ENCODE data around the gene MED25.

The MED25 gene

DNA sequence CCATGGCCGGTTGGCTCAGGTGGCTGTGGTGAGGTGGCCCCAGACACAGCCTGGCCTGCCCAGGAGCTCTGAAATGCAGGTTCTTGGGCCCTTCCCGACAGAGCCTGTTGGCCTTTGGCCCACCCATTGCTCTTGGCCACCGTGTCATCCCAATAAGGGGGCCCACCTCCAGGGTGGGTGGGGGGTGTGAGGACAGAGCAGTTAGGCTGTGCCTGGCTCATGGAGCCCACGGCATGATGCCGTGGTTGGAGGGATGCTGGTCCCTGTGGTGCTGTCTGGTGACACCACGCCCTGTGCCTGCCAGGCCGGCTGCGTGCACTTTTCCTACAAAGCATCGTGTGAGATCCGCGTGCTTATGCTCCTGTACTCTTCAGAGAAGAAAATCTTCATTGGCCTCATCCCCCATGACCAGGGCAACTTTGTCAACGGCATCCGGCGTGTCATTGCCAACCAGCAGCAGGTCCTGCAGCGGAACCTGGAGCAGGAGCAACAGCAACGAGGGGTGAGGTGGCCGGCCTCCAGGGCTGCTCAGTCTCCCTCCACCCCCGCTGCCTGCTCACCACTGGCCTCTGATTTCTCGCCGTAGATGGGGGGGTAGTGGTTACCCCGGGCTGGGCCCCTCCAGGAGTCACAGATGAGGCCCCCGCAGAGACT, 41.7 kb downstream of the MED25 start:
- DNase-seq = no peak

DNA sequence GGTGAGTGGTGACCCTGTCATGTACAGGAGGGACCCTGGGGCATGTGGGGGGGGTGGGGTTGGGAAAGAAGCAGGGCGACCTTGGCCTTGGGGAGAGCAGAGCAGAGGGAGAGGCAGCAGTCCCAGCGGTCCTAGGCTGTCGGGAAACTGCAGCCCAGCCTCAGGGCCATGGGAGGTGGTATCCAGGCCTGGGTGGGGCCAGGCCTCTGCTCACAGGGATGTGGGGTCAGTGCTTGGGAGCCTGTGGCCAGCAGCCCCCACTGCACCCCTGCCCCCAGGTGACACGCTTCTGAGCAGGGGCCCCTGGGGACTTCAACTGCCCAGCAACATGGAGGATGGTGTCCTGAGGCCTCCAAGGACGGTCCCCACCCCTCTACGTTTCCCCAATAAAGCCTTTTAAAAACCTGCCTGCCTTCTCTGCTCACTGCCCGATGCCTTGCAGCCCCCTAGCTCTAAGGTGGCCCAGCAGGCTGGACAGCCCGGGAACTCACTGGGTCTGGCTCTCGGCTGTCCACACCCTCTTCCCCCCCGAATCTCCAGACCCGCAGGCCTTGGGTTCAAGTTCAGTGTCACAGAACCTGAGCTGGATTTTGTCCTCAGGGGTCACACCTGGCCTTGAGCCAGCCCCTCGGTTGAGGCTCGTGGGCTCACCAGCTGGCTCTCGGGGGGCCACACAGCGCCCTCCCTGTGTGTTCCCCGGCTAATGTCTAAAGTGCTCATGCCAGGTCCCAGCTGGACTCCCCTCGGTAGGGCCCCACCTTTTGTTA, 42.4 kb downstream of the MED25 start:
- DNase-seq = no peak

DNA sequence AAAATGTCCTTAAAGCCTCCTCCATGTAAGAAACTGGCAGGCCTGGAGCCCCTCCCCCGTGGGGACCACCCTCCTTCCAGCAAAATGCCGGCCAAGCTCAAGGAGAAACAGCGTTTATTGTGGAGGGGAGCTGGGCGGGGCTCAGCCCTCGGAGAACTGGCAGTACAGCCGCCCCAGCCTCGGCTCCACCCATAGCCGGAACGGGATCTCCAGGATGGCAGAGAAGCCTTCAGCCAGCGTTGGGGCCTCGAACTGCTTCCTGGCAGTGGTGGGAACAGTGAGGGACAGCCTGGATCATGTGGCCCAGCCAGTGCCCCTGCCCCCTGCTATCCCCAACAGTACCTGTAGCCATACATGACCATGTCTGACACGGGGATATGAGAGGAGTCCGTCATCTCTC, 43.0 kb downstream of the MED25 start:
- no peak for DNase-seq

DNA sequence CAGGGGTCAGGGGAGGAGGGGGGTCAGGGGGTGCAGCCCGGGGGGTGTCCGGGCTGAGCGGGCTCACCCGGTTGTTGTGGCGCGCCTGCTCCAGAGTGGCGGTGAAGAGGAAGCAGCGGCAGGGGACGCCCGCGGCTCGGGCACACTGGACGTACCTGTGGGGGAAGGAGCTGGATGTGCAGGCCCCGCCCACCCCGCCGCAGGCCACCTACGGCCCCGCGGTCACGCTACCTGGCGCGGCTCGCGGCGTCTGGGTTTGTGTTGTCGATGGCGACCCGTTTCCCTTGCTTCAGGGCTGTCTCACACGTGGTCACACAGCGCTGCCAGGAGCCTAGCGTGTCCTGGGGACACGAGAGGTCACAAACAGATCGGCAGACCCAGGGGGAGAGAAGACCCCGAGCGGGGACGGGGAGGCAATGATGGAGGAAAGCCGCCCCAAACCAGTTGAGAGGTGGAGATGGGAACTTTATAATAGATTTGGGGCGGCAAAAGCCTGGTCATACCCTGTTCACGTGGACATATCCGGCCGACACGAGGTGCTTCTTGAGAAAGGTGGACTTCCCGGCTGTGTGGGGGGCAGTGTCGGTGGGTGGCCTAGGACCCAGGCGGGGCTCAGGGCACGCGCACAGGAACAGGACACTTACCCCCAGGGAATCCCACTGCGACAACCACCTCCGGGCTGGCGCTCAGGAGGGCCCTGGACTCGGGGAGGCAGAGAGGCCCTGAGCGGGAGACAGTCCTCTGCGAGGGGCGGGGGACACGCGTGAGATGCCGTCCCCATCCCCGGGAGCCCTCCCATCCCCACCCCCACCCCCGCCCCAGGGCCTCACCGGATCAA, 43.7 kb downstream of the MED25 start:
- DNase-seq = no peak

DNA sequence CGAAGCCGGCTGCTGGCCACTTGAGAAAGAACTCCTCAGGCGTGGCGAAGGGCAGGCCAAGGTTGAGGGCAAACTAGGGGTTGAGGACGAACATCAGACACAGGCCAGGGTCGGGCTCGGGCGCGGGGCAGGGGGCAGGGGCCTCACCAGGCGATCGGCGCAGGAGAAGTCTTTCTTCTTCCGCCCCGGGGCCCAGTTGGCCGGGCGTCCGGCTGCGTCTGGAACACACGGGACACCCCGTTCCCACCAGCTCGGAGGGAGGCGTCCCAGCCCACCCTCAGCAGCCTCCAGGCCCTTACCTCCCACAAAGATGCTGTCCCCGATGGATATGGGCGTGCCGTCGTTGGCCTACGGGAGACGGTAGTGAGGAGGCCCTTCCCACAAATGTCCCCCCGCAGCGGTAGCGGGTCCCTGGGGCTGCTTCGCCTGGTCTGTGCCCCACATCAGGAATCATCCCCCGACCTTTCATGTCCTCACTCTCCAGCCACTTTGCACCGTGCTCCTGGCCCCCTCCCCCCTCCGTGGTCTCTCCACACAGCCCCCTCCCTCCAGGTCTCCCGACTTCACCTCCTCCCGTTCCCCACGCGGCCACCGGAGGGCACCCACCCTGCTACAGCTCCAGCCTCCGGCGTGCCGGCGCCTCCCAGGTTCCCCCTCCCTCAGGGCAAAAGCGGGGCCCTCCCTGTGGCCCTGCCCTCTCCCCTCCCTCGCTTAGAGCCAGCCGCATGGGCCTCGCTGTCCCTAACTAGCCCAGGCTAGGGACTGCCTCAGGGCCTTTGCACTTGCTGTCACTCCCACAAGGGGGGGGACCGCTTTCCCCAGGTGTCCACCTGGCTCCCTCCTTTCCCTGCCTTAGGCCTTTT, 44.5 kb downstream of the MED25 start:
- no peak for DNase-seq

DNA sequence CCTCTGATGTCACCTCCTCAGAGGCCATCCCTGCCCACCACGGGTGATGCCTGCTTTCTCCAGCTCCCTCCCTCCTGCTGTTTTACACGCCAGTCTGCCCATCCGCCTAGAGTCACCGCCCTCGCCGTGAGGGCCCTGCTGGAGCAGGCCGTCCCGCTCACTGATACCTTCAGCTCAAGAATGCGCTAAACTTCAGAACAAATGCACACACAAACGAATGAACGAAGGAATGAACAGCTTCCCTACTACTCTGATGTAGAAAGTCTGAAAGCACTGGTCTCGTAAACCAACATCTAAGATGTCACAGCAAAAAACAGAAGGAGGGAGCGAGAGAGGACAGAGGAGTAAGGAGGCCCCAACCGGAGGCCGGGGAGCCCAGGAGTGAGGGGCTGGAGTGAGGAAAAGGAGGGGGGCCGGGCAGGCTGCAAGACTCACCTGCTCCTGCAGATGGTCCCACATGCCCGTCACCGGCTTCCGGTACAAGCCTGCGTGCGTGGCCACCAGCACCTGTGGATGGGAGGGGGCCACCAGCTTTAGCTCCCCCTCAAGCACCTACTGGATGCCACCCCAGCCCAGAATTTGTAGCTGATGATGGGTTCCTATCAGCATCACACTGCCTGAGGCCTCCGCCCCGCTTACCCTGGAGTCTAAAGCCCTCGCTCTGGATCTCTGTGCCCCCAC, 45.3 kb downstream of the MED25 start:
- no peak for DNase-seq

DNA sequence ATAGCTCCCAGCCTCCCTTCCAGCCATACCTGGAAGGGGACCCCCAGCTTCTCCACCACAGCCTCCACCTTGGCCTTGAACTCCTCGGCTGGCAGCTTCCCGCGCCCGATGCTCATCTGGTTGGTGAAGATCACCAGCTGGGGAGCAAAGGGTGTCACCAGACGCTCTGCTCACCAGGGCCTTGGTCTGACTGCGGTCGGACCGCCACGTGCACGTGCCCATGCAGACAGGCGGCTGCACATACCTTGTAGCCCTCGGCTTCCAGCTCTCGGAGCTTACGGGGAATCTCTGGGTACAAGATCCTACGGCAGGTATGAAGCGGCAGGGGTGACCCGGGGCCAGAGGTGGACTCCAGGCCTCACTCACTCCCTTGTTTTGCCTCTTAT, 45.8 kb downstream of the MED25 start:
- DNase-seq = no peak

DNA sequence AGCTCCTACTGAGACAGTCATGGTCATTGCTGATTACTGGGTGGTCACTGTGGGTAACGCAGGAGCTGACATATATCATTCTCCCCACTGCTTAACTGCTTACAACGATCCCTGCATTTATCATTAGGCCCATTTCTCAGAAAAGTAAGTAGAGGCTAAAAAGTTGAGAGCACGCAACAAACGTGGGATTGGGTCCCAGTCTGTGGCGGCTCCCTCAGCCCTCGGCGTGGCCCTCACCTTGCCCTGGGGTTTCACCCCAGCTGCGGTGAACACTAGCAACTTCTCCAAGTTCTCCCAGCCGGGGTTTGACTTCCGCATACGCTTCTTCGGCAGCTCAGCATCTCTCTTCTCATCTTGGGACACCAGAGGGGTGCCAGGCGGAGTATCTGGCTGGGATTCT, 46.8 kb downstream of the MED25 start:
- DNase-seq = no peak

DNA sequence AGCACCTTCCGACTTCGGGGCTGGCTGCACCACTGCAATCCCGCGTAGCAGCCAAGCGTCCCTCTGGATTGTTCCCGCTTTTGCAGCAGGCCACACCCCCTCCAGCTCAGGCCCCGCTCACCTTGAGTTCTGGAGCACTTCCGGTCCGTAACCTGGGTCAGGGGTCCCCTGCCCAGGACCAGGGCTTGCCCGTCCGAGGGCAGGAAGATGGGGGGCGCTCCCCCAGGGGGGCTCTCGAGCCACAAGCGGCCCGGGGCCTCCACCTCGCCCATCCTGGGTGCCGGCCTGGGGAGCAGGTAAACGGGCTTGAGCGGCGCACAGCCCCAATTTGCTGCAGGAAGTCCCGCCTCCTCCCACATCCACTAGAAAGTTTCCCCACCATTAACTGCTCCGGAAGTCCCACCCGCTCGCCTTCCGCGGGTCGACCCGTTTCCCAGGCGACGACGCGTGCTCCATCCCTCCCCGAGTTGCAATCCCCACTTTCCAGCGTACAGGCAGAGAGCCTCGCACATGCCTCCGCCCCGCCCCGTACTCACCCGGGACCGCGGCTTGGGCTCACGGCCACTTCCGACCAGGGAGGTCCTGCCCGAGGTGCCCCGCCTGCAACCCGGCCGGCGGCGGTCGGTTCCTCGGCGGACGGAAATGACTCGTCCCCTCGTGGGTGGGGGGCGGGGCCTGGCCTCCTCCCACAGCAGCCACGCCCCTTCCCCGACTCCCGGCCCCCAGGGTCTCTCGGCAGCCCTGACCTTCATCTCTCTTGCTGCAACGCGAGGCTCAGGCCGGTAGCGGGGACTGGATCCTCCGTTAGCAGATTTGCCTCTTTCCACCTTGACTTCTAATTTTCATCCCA, 49.1 kb downstream of the MED25 start, which contains the start of gene PNKP:
Gene PNKP, minus strand, starts transcription at position 644 of the 850 bp plus-strand sequence. Its CDS starts 372 bp downstream, at position 272.
- DNase-seq = peak; percentile 86

DNA sequence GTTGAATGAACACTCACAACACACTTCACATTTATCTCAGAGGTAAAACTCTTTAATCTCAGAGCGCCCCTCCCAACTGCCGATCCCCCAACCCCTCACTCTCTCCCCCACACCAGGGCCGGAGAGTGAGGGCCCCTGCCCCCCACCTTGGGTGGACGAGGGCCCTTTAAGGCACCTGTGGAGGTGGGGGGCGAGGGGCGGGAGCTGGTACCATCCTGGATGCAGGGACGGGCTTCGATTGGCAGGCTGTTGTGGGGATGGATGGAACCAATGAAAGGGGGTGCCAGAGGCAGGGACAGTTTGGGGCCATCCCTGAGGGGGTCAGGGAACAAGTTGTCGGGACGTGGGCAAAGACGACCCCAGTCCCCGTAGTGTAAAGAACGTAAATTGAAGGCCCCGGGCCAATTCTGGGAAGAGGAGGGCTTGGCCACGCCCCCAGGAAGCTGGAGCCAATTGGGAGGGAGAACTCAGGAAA, 51.0 kb downstream of the MED25 start:
- no peak for DNase-seq

DNA sequence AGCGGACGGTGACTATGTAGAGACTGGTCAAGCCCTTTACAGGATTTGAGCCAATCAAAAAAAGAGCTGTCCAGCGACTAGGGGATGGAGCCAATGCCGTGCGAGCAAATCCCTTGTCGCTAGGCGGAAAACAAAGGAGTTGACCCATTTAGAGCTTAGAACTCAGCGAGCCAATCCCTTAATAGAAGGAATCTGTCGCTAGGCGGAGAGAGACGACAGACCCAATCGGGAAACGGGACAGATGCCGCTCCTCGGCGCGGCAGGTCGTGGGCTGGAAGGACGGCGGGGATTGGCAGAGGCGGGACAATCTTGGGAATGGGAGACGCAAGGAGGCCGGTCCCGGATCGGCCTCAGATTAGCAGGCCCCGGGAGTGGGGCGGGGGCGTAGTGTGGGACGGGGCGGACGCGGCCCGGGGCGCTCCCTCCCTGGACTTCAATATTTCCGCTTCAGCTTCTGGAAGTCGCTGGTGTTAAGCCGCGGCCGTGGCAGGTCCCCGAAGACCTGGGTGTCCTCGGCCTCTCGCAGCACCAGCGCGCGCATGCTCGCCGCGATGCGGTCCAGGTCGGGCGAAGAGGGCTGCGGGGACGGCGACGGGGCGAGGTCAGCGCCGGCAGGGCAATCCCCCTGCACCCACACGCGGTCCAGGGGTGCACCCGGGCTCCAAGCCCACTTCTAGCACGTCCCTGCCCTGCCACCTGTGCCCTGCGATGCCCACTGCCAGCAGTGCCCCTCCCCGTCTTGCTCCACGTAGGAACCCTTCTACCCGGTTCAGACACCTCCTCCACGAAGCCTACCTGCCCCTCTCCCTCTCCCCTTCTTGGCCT, 51.6 kb downstream of the MED25 start:
- peak; percentile 97 for DNase-seq

DNA sequence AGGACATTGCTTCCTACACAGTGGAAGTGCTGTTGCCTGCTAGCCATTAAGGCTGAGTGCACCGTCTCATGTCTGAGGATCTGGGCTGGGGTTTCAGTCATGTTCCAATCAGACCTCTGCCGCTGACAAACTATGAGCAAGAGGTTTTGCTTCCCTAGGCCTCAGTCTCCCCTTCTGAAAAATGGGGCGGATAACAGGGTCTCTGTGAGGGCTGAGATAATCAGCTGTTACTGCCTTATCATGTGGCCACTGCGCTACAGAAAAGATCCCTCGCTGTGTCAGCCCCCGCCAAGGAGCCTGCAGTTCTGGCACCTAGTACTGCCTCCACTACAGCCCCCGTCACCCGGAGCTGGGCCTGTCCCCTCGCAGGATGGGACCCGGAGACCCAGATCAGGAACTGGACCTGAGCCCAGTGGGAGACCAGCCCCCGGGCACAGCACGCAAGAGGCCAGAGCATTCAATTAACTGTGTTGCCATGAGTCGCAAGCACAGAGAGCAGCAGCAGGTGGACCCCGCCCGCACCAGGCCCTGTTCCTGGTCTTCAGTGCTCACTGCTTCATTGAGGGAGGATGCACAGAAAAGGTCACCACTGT, 52.3 kb downstream of the MED25 start:
- DNase-seq = no peak

DNA sequence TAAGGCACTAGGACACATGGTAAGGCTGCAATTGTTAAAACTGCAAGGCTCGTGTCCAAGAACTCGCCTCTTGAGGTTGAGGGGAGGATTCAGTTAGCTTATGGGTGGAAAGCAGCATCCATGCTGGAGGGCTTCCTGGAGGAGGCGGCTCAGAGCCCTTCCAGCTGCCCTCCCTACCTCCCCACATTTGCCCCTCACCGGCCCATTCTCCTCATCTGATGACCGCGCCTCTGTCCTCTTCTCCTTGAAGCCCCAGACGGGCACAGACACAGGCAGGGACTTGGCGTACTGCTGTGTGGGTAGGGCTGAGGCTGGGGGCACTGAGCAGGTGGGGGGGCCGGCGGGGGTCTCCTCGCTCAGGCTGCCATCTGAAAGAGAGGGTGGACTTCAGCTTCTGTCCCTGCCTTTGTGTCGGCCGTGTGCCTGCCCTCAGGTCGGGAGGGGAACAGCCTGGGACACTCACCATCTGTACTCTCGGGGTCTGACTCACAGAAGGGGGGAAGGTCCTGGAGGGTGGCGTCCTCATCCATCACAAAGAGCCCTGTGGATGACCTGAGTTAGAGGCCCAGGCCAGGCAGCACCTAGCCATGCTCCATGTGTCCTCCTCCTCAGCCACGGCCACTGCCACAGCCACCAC, 53.4 kb downstream of the MED25 start:
- no peak for DNase-seq

DNA sequence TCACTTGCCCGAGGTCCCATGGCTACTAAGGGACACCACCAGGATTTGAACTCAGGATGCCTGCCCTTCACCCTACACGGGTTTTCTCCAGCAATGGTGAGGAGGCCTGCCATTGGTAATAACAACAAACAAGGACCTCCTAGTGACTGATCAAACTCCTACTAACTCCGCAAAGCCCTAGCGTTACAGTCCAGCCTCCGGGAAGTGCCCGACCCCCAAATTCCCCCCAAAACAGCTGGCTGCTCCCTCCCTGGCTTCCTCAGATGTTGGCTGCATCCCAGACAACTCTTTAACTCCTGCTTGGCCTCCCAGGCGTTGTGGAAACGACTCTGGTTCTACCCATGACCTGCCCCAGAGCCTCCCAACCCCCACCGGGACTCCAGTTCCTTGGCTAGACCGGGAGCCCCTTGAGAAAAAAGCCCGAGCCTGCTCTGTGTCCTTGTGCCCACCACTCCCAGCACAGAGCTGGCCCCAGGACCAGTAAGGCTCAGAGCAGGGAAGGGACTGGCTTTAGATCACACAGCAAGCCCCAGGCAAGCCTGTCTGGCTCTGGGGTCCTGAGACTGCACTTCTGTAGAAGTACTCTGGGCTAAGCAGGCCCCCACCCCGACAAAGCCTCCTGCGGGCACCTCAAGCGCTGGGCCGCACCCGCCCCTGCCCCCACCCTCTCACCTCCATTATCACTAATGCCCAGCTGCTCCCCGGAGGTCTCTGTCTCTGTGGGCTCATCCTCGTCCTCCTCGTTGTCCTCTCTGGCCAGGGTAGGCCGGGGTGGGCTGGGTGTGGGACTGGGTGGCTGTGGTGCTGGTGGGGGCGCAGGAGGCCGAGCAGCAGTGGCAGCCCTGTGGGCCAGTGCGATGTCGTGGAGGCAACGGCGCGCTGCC, 54.4 kb downstream of the MED25 start:
- DNase-seq = no peak

DNA sequence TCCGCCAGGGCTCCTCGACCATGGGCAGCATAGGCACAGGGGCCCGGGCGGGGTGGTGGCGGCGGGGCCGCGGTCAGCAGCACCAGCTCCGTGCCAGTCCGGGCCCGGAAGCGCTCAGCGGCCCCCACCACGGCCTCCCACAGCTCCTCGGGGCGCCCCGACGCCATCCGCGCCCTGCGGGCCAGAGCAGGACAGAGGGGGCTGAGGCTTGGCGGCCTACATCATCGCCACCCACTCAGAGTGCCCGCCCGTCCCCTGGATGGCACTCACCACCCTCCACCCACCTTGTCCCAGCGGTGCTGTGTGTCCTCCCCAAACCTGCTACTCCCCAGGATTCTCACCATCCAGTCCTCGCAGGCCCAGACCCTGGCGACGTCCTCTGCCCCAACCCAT, 55.0 kb downstream of the MED25 start:
- no peak for DNase-seq

DNA sequence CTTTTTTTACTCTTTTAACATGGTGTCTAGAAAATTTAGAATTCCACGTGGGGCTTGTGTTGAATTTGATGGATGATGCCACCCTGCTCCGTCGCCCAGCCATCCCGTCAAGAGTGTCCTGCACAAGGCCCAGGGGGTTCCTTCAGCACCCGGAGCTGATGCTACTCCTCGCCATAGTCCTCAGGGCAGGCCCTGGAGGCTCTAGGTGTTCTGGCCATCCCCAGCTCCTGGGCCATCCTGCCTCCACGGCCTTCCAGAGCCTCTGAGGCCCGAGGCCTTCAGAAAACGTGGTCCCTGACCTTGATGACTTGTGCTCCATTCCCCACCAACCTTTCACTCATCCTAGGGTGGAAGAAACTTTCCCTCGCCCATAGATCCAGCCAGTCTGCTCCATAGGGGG, 55.7 kb downstream of the MED25 start:
- DNase-seq = no peak

DNA sequence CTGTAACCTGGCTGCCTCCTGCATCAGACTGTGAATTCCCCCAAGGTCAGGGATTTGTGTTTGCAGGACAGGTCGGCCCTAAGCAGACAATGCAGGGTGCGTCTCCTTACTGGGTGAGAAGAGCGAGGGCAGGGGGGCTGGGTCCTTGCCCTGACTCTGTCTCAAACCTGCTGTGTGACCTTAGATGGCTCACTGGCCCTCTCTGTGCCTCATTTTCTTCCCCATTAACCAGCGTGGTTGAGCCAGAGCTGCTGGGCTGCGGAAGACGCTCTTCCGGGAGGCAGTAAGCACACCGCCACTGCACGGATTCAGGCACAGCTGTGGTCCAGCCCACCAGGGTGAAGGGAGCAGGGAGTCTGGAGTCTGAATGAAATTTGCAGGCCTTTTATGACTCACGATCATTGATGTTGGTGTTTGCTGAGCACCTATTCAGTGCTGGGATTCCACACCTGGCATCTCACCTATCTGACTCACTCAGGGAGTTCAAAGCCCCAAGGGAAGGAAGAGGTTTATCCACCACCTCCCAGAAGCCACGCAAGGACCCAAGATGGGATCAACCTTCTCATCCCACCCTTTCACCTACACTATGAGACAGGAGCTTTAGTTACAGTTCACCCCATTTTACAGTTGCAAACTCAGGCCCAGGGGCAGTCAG, 56.5 kb downstream of the MED25 start:
- DNase-seq = no peak

DNA sequence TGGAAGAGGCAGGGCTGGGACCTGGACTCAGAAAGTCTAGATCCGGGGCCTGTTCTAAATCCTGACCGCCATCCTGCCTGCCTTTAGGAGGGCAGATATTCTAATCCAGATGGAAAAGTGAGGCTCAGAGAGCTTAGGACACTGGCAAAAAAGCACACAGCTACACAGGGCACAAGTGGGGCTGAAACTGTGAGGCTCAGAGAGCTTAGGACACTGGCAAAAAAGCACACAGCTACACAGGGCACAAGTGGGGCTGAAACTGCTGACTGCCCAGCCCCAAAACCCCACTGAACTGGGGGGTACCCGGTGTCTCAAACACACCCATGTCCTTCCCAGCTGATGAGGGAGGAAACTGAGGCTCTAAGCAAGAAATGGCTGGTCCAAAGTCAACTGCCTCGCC, 57.1 kb downstream of the MED25 start:
- no peak for DNase-seq
